Left lobe of liver (tissue), 2 donors: Measurements from ENCODE around the gene KIF1B. TPM values are rescaled to one million over a fixed set of nuclear protein-coding genes. Genes with fewer than 3 reads are reported as not detected.
A peak's percentile ranks its signal among the peaks of the same experiment; 100 is the strongest.

Experiments
- ATAC-seq: fragments of 200-7000 bp; cut with Tn5 transposase; one replicate; pipeline ENCODE4 v1.9.1; 2020; ENCODE audit warnings: mild to moderate bottlenecking, moderate library complexity
- DNase-seq: peaks from one replicate; pipeline ENCODE4 v3.0.0-alpha.2; 2020; ENCODE audit warnings: low spot score
- total RNA-seq: library from RNA; stranded (reverse); gene quantifications from one replicate; pipeline ENCODE4 v1.2.1, GENCODE V29; 2021
- donor health status: DM: no; HTN: no; CAD: no; lungs with moderate emphysema.
- donor health status: DM: no; HTN: yes; CAD: no.

The KIF1B gene
- total RNA-seq, 1 donor from 2014 or later: 28.5 TPM

DNA sequence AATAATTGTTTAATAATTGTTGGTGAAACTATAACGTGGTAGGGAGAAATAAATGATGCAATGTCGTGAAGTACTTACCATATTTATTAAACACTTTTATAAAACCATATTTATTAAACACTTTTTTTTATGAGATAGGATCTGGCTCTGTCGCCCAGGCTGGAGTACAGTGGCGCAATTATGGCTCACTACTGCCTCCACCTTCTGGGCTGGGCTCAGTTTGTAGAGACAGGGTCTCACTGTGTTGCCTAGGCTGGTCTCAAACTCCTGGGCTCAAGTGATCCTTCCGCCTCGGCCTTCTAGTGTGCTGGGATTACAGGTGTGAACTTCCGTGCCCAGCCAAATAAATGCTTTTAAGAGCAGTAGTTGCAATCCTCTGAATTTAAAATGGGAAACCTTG lies 112.5 kb downstream of the KIF1B start:
- DNase-seq: no peak
- ATAC-seq: no peak

DNA sequence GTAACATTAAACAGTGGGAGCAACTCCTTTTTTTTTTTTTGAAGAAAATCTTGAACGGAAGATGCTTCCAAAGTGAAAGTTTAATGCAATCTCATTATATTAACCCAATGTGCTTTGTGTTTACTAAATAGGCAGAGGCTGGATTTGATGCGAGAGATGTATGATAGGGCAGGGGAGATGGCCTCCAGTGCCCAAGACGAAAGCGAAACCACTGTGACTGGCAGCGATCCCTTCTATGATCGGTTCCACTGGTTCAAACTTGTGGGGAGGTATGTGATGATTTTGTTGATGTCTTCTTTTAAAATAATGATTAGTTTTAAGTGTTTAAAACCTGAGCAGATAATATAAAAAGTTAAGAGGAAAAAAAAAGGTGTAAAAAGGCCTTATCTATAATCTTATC lies 114.3 kb downstream of the KIF1B start:
- ATAC-seq (no peak), DNase-seq (no peak)

DNA sequence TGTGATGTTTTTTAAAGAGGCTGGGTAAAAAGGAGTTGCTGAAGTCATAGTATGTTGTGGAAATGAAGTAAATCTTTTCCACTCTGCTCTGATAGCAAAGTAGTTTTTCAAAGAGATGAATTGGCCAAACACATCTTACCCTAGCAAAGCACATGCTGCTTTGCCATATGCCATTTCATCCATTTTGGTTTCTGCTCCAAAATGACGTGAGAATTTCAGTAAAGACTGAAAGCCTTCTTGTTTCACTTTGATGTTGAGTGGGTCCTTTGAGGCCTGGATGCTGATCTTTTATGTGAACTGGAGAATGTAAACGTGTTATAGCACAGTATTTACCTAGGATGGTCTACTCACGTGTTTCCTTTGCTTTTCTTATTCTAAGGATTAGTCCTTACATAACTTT lies 115.2 kb downstream of the KIF1B start:
- ATAC-seq: no peak
- no peak for DNase-seq

DNA sequence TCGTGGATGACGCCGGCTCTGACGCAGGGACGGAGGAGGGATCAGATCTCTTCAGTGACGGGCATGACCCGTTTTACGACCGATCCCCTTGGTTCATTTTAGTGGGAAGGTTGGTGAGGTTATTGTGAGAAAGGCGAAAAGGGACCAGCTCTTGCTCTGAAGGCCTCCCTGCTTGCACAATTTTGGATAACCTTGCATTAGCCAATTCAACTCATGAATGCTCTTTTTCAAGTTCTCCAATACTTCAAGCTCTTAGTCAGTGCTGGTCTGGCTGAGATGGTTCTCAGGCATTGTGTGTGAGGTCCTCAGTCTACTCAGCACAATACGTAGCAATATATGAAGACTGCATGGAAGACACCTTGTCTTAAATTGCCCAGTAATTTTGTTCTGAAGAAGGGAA lies 115.9 kb downstream of the KIF1B start:
- no peak for DNase-seq
- ATAC-seq: no peak

DNA sequence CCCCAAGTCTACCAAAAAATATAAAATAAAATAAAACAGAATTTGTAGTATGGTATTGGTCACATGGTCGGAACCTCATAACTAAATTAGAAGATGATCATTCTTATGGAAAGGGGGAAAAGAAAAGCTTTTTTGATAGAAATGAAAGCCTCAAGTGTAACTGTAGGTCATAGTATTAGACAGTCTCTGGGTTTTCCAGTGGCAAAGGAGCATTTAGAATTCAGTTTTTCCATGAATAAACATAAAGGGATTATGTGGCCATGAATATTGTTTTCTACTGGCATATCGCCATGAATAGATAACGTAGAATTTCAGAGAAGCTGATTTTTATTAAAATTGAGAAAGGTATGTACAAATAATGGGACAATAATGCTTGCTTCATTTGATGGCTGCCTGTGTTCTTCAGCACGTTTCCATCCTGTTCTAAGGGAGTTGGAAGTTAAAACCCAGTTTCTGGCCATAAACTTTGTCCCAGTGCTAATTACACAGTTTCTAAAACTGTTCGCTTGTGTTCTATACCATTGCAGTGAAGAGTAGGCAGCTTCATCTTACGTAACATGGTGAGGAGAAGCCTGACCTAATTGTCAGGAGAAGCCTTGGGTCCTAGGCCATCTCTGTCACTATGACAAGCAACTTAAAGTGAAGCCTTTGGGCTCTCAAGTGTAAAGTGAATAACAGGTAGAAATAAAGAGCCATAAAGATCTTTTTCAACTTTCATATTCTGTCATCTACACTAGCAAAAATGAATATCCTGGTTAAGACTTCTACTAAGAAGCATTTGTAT lies 118.0 kb downstream of the KIF1B start:
- DNase-seq (no peak), ATAC-seq (no peak)

DNA sequence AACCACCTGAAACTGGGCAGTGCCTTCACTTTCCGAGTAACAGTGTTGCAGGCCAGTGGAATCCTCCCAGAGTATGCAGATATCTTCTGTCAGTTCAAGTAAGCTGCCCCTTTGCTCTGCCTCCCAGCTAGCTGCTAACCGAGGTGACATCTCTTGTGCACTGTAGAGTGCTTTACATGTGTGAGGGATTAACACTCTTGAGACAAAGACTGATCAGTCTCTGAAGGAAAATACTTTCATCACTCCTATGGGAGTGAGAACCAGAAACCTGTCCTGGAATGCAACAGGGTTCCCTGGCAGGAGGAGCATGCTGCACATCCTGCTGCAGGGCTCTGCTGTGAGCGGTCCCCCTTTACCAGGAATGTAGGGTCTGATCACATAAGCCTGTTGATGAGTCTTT lies 127.1 kb downstream of the KIF1B start:
- ATAC-seq (peak; percentile 7), DNase-seq (no peak)

DNA sequence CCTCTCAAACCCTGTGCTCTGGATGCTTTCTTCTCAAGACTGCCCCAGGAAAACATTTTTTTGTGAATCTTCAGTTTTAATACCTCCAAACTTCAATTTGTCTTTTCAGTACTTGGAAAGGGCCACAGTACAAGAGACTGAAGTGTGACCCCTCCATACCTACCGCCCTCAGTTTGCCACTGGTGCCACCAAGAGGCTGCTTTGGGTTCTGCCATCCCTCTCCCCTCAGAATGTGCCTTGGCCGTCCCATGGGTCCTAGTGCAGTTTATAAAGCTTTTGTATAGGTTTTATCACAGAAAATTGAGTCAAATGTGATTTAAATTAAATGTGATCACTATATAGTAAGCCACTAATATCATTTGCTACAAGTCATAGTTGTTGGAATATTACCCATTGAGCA lies 127.7 kb downstream of the KIF1B start:
- ATAC-seq (peak; percentile 93), DNase-seq (no peak)

DNA sequence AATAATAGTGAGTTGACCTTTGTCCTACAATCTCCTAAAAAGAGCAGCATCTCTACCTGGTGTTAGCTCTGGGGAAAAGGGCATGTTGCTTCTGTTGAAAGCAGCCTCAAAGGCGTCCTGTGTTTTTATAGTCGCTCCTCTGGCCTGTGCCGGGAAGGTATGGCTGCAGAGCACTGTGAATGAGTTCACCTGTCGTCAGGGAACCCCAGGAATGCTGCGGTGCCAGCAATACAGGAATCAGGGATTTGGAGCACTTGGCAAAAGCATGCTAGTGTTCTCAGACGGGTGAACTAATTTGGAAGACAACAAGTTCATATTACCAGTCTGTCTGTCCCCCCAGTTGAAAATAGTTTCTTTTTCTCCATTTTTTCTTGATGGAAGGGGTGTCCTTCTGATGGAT lies 128.2 kb downstream of the KIF1B start:
- ATAC-seq (peak; percentile 7), DNase-seq (no peak)

DNA sequence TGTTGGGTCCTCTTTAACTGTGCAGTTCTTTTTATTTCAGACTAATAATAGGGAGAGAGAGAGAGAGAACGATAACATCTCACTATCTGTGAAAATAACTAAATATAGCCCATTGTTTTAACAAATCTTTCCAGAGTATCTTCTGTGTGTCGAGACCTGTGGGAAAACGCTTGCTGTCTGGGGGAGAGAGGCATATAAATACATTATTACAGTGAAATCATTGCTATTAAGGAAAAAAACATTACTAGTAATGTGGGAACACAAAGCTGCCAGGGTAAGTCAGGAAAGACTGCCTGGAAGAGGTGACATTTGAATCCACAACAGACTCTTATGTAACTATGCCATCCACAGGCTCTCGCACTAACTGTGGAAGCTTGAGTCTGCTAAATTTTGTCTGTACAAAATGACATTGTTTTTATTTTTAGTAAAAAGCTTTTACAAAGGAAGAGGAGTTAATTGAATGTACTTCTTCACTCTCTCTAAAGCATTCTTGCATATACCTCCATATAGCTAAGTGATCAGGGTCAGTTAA lies 128.7 kb downstream of the KIF1B start:
- no peak for ATAC-seq
- DNase-seq: no peak

DNA sequence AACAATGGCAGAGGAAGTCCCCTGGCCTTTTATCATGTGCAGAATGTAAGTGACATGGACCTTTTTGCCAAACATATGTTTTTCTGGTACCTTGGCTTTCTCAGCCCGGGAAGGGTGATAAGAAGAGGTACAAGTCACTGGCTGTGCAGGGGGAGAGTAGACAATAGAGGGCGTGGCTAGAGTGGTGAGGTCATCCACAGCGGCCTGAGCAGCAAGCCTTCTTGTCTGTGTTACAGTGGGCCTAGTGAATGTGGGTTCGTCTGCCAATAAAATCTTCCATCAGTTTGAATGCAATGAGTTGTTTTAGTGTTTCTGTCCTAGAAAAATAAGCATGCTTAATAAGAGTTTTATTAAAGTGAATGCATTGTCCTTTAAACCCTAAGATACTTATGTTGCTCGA lies 129.4 kb downstream of the KIF1B start:
- ATAC-seq: peak; percentile 57

DNA sequence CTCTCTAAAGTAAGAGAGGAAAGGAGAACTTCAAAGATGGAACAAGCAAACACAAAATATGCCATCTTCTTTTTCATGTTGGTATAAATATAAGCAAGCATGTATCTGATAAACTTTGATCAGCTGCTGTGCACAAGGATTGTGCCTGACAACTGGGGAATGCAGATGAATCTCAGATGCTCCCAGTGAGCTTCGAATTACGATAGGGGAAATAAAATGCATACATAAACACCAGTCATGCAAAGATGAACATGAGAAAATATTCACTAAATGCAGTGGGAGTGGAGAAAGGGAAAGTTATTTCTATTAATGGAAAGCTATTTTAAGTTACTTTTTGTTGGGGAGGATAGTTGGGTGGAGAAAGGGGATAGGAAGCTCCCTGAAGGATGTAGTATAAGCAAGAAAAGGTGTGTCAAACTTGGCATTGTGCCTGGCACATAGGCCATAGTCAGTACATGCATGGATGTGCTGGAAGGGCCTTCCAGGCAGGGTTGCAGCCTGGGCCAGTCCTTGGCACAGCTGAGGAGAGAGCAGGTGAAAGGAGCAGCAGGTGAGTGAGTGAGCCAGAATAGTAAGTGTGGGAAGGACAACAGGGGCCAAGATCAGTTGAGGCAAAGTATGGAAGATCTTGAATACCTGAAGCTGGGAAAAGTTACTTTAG lies 130.7 kb downstream of the KIF1B start:
- ATAC-seq (no peak), DNase-seq (no peak)

More for the DNA sequence above, 129.4 kb downstream of the KIF1B start:
- DNase-seq: no peak

DNA sequence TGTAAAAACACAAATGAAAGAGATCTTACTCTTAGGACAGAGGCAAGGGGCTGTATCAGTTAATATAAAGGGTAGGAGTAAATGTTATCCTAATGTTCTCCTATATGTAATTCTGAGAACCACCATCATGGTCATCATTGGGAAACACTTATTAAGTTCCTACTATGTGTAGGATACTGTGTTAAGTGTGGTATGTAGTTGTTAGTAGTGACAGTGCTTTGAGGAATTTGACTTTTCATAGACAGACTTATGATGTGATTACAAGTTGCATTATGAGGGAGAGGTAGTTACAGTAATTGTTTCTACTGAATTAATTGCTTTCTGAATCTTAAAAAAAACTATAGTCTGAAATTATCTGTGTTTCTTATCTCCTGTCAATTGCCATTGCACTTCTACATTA lies 136.7 kb downstream of the KIF1B start:
- DNase-seq: no peak
- no peak for ATAC-seq

DNA sequence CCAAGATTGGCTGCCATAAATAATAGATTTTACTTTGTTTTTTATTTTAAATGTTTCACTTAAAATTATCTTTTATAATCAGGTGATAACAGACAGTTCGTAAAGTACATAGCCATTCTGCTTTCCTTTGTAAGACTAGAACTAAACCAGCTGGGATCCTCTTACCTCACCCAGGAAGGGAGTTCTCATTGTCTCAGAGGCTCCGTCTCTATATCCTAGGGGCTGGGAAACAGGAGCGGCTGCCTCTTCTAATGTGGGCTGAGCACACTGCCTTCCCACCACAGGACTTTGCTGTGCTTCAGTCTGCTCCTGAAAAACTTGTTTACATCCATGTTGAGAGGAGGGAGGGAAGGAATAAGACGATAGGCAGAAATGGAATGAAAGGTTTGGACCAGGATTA lies 142.9 kb downstream of the KIF1B start:
- ATAC-seq: no peak

DNA sequence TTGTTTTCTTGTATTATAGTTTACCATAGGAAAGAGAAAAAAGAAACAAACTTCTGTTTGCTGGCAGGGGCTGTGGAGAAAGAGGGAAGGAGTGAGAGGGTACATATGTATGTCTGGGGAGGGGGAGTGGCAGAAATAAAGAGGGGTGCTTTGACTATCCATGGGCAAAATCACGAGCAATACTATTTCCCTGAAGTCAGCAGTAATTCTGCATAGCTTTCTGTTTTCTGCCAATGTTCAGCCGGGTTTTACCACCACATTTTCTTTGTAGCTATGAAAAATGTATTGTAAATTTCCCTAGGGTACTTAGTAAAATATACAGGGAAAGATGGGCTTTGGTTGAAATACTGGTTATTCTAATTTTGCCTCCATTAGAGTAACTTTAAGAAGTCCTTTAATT lies 143.3 kb downstream of the KIF1B start:
- DNase-seq (no peak), ATAC-seq (no peak)

More for the DNA sequence above, 142.9 kb downstream of the KIF1B start:
- DNase-seq: no peak

DNA sequence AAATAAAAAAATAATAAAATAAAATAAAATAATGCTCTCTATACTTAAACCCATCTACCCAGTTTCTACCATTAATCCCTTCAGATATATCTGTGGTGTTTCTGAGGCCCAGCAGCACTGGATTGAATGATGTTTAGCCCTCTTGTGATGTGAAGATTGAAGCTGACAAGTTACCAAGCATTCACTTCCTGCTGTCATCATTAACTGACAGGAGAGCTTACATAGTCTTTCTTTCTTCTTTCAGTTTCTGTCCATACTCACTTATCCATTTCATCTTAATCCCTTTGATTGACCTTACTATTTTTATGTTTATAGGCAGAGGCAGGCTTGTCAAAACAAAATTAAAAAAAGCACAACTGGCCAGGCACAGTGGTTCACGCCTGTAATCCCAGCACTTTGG lies 149.7 kb downstream of the KIF1B start:
- no peak for ATAC-seq

DNA sequence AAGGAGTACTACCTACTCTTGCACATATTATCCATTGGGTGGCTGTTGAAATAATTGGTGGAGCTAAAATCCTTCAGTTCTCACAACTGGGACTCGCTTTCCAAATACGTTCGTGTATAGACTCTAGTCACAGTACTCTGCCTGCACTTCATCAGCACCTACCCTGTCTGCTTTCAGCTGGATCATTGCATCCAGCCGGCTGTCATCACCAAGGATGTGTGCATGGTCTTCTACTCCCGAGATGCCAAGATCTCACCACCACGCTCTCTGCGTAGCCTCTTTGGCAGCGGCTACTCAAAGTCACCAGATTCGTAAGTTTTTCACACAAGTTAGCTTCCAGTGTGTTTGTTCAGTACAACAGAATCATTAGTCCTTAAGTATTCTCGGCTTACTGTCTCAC lies 151.1 kb downstream of the KIF1B start:
- DNase-seq (no peak), ATAC-seq (no peak)

More for the DNA sequence above, 149.7 kb downstream of the KIF1B start:
- no peak for DNase-seq

DNA sequence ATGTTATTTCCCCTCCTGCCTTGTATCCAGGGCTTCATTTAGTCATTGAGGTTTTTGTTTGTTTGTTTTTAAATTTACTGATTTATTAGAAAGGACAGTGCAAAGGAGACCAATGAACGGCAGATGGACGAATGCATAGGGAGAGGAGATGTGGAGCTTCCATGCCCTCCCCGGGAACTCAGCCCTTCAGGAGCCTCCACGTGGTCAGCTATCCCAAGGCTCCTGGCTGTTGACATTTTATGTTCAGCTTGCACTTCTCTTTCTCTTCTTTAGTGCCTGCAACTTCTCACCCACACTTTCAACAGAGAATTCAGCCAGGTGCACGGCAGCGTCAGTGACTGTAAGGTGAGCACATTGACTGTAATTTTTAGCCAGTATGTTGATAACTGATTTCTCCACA lies 157.8 kb downstream of the KIF1B start:
- DNase-seq (no peak), ATAC-seq (no peak)

DNA sequence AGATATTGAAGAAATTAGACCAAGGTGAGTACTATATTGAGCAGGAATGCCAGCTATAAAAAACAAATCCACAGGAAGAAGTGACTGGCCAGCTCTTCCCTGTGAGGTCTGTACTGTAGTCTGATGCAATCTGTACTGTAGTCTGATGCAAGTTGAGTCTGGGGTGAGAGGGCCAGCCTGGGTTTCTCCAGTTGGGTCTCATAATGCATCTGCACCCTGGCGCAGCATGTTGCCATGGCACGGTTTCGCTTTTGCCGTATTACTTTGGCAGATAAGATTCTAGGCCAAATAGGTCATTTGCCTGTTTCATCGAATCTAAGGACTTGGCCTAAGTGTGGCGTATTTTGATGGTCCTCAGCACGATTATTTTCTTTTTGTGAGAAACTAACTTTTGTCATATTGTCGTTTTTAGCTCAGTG lies 164.1 kb downstream of the KIF1B start:
- no peak for ATAC-seq
- no peak for DNase-seq

DNA sequence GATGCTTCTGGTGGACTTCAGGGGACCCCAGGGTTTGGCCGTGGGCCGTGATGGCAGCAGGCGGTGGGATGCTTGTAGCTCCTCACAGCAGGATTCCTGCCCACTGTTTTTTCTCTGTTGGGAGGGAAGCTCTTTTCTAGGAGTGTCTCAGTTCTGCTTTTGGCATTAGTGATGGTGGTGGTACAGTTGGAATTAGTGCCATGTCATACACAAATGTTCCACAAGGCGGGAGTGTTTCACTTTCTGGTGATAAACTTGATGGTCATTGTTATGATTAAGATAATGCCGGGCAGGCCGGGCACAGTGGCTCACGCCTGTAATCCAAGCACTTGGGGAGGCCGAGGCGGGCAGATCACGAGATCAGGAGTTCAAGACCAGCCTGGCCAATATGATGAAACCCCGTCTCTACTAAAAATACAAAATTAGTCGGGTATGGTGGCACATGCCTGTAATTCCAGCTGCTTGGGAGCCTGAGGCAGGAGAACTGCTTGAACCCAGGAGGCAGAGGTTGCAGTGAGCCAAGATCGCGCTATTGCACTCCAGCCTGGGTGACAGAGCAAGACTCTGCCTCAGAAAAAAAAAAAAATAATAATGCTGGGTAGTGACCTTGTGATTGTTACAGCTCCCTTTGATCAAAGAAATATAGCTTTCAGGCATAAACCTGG lies 167.1 kb downstream of the KIF1B start:
- ATAC-seq: peak; percentile 87
- DNase-seq: peak; percentile 58

DNA sequence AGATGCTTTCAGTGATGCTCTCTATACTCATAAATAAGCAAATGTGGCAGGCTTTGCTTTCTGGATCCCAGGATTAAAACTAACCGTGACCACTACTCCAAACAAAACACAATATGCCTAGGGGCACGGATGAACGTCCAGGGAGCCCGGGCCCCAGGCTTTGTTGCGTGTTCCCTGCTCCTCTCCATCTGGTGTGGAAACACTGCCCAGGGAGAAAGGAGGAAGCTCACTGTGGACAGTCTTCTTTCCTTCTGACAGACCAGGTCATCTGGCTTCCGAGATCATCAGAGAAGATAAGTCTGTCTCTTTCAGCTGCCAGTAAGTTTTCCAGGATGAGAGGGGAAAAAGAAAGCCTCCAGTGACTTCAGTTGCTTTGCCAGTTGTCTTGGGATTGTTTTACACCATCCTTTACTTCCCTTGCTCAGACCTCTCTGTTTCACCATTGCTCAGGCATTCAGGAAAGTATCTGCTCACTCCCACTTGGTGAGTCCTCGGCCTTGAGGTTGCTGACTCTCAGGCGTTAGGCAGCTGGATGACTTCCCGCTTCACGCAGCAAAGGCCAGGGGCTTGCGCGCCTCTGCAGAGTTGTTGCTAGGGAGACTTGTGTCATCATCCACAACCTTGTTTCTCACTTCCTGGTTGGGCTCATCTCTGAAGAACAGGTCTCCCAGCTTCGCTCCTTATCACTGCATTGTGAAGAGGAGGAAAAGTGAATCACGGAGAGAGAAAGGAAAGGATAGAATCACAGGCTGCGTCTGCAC lies 167.9 kb downstream of the KIF1B start:
- ATAC-seq: peak; percentile 56

DNA sequence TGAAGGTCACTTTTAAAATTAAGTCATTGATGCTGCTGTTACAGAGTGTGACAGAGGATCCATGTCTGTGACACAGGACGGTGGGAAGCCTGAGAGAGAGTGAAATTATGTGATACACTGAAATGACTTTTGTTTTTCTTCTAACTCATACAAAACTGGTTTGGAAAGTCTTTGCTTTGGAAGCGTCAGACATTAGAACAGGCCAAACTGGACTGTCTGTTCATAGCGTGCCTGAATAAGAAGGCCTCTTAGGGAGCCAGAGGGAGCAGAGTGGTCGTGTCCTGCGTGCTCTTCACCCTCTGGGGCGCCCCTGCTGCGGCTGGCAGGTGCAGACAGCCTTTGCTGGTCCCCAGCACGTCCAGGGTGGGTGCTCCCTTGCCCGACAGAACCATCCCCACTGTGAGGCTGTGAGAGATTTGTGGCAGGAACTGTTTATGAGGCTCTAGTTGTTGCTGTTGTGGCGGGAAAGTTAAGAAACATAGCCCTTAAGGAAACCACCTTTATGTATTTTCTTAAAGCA lies 168.8 kb downstream of the KIF1B start:
- no peak for DNase-seq

More for the DNA sequence above, 167.9 kb downstream of the KIF1B start:
- peak; percentile 54 for DNase-seq

More for the DNA sequence above, 168.8 kb downstream of the KIF1B start:
- no peak for ATAC-seq
